Renal cortical epithelial cell (primary cell): ENCODE data around the gene MYEF2. TPM values are rescaled to one million over a fixed set of nuclear protein-coding genes. Genes with fewer than 3 reads are reported as not detected.

Experiments used
- DNase-seq: peaks from one replicate; pipeline ENCODE4 v3.0.0-alpha.2; 2011; ENCODE audit warnings: low read depth
- total RNA-seq: library from RNA; depleted of rRNA; stranded (reverse); fragments of >200 nt; gene quantifications from 2 replicates; pipeline ENCODE4 v1.2.3, GENCODE V29; 2014

Gene MYEF2
- total RNA-seq, 1 donor from 2014 or later = 44.5 TPM

DNA sequence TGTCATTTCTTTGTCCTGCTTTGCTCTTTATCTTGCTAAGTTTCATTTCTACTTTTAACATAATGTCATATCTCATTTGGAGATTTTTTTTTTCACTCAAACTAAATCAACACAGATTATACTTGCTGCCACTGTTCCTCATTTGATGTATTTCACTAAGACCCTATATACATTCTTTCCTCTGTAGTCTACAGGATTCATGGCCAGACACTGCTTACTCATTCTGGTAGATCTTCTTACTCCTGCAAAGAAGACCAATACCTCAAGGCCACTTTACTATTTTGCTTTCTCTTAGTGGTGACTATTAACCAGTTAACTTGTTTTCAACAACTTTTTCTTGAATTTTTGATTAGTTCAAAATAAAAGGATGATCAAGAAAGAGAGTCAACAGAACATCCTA is 30.7 kb downstream of the MYEF2 start:
- DNase-seq = no peak

DNA sequence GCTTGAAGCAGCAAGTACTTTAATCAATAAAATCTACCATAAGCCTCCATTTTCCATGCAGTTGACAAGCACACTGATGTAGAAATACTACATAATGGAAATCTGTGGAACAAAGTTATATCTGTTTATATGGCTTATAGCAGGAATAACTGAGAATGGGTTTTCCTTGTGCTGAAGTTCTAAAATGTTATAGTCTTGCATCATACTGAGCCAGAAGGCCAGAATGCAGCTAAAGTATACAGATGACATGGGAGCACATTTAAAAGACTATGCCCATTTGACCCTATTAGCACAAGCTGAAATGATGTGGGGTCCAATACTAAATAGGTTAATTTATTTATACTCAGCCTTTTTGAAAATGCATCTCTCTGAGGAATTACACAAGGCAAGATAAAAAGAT is 32.2 kb downstream of the MYEF2 start:
- DNase-seq = no peak

GRCh38 chr15:48144889-48145288 is 33.2 kb downstream of the MYEF2 start:
- DNase-seq = no peak

DNA sequence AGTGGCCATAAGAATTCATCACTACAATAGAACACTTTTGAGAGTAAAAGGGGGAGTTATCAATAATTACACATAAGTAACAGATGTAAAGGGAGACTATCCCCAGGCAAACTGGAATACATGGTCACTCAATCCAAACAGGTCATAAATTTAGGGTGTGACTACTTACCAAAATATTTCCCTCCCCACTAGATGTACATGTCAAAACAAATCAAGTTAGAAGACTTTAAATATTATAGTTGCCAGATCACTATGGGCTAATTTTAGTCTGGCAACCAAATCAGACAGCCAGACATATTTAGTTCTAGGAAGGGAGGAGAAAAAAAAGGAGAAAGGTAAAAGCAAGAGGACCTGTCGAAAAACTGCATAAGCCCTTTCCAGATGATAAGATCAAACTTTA is 34.2 kb downstream of the MYEF2 start:
- DNase-seq = no peak

- DNase-seq = no peak
Observed at GRCh38 chr15:48132874-48133273, 45.2 kb downstream of the MYEF2 start.

GRCh38 chr15:48131324-48131723 is 46.8 kb downstream of the MYEF2 start:
- no peak for DNase-seq

DNA sequence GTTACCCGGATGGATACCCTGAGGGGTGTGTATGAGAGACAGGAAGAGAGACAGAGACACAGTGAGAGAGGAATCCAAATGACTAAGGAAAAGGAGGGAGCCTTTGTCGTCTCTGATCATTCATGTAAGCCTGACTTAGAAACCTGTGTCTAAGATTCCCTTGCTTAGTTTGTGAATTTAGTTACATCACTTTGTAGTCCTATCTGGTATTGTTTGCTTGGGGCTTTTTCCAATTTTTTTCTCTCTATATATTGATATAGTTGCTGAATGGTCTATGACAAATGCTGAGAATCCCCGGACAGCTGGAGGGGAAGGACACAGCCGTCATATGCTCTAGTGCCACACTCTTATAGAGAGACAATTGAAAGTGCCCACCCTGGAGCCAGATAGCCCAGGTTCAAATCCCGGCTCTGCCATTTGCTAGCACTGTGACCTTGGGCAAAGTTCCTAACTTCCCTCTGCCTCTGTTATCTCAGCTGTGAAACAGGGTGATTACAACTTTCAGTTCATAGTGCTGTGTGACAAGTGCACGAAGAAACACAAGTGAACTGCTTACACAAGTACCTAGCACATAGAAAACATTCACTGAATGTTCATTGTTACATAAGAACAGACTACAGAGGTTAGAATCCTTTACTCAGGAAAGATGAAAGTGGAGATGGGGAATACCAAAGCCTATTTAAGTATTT is 51.3 kb downstream of the MYEF2 start:
- DNase-seq = no peak

- no peak for DNase-seq
Observed at GRCh38 chr15:48121849-48122248, 56.2 kb downstream of the MYEF2 start.

DNA sequence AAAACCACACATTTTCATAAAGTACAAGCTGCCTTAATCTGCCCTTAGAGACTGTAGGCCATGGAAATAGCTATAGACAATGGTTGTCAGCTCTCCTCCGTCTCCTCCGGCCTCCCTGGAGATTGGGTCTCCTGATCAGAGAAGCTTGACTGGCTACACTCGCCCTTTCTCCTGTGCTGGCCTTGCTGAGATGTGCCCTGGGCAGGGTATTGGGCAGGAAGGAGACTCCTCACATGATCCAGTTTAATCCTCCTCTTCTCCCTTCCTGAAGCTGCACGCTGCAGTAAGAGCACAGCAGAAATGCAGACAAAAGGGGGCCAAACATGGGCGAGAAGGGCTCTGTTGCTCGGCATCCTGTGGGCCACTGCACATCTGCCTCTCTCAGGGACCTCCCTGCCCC is 57.4 kb downstream of the MYEF2 start, which contains the start of gene SLC24A5:
TSS of gene SLC24A5 (plus strand) at position 246 of the 400 bp plus-strand sequence. CDS start at position 301, 55 bp downstream.
- DNase-seq = no peak

- no peak for DNase-seq
Observed at GRCh38 chr15:48119277-48119676, 58.8 kb downstream of the MYEF2 start.

GRCh38 chr15:48112242-48112641 is 65.9 kb downstream of the MYEF2 start:
- DNase-seq = peak; percentile 36

DNA sequence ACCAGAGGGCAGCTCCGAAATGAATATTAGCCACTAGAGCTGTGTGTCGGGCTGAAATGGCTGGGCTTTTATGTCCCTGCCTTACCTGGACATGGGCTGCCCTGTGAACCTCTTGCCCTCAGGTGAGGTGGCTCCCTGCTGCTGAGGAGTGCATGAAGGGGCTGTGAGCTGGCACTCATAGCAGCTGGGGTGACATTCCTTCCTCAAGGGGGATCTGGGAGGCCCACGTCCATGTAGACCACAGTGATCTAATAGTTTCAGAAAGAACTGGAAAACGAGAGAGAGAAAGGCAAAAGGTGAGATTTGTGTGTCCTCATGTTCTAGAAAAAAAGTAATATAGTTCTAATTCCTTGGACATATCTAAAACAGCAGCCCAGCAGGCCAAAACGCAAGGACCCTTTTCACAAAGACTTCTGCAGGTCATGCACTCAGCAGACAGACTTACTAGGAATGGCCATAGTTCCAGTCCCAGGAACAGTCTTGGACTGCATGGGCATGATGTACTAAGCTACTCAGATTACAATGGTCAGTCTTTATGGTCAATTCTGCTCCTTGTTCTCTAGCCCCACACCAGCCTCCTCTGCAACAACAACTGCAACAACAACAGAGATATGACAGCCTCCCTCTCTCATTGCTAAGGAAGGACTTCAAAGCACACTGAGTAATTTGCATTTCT is 68.1 kb downstream of the MYEF2 start:
- no peak for DNase-seq

- DNase-seq = no peak
Observed at GRCh38 chr15:48109212-48109611, 68.9 kb downstream of the MYEF2 start.

DNA sequence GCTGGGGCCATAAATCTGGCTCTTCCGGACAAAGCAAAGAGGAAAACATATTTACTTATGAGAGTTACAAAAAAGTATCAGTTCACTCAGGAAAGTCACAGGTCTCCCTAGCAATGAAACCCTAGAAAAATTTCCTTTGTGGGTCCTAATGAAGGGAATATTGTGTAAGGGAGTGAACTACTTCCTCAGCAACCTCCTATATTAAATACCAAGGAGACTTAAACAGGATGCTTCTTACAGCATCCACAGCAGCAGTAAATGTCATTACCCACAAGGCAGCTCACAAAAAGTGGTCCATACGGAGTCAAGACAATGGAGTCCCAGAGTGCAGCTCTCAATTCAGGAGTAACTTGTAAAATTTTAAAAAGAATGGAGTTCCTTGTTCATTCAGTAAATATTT is 72.2 kb downstream of the MYEF2 start:
- no peak for DNase-seq

DNA sequence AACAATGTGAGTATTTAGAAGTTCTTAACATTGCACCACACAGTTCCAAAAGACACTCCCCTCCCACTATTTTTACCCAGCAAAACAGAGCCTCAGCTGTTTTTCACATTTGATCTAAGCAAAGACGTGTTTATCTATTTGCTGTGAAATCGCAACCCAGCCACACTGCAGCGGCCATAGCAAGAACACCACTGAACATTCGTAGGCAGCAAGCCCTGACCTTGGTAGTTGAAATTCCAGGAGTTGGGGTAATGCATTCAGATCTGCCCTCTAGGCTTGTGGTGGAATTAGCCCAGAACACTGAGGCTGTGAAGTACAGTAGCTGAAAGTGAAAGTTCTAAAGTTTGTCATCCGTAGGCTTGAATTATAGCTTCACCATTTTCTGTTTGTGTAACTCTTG is 74.4 kb downstream of the MYEF2 start:
- peak; percentile 68 for DNase-seq

DNA sequence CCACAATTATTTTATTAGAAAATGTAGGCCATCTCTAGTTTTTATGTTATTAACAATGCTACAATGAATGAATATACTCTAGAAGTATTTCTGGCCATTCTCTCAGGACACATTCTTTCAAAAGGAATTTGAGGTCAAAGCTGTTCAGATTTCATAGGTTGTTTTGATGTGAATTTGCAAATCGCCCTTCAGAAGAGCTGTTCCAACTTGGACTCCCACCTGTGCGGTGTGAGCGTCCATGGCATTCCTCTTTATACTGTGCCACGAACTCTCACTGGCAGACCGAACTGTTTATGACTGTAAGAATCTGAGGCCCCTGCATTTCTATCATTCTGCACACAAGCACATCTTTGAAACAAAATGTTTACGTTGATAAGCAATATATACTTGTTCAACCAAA is 75.9 kb downstream of the MYEF2 start:
- peak; percentile 35 for DNase-seq

DNA sequence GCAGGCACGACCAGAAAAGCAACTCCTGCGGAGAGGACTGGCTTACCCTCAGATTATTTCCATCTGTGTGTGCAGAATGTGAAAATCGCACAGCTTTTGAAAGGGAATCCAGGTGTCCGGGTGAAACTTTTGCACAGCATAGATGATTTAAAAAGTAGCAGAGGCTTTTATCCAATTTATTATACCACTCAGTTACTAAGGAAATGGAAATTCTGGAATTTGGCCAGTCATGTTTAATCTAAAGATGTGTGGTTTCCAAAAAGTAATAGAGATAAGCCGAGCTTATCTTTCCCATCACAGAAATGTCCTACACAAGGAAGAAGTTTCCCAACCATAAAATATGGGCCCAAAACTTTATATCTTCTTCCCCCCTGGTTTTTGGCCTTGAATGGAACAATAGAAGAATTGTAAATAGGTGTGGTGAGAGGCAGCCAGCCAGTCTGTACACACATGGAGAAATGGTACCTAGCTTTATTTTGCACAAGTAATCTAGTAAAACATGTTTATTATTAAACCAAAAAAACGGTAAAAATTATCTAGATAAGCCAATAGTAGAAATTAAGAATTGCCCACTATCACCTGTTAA is 76.6 kb downstream of the MYEF2 start:
- DNase-seq = no peak

GRCh38 chr15:48097264-48097663 is 80.8 kb downstream of the MYEF2 start:
- DNase-seq = no peak

GRCh38 chr15:48096813-48097212 is 81.3 kb downstream of the MYEF2 start:
- peak; percentile 67 for DNase-seq

- DNase-seq = peak; percentile 11
Observed at GRCh38 chr15:48096355-48096786, 81.7 kb downstream of the MYEF2 start.

GRCh38 chr15:48091522-48091921 is 86.6 kb downstream of the MYEF2 start:
- no peak for DNase-seq

GRCh38 chr15:48090666-48091065 is 87.4 kb downstream of the MYEF2 start:
- DNase-seq = peak; percentile 16

DNA sequence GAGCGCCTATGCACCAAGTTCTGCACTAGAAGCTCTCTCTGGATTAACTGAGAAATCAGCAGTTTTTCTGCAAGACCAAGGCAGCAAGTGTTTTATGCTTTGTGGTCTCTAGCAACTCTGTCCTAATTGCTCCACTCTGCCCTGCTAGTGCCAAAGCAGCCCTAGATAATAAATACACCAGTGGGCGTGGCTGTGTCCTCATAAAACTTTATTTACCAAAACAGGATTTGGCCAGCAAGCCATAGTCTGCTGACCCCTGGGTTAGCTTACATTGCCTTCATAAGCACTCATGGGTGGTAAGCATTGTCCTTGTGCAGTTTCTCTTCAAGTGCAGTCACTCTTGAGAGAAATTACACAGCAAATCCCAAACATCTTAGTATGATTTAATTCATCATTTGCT is 88.0 kb downstream of the MYEF2 start:
- peak; percentile 80 for DNase-seq
